Vagina (tissue), 2 donors: ENCODE results near the gene DMTF1.

ENCODE experiments used
- CTCF ChIP-seq, 3 experiments: fragments of 450-650 bp in 2 of 3; fragments of 200-600 bp in 1 of 3; sonication (generic) in 1 of 3; IDR thresholded peaks; one replicate each; pipeline ENCODE4 v1.5.1; 2017 to 2019; ENCODE audit warnings: antibody characterized with exemption in 3 of 3, mild to moderate bottlenecking in 2 of 3, moderate library complexity in 2 of 3
- POLR2A ChIP-seq, 2 donors: fragments of 450-650 bp; IDR thresholded peaks; one replicate each; pipeline ENCODE4 v1.6.1; 2017; ENCODE audit warnings: antibody characterized with exemption in 2 of 2, mild to moderate bottlenecking in 2 of 2, moderate library complexity in 2 of 2
- POLR2AphosphoS5 ChIP-seq, 2 donors: sonication (generic); formaldehyde crosslinking; IDR thresholded peaks; one replicate each; pipeline ENCODE4 v1.9.0; 2017; ENCODE audit warnings: antibody characterized with exemption in 2 of 2, mild to moderate bottlenecking in 2 of 2, low read depth in 1 of 2; ENCODE audit not compliant: insufficient read depth in 1 of 2

DNA sequence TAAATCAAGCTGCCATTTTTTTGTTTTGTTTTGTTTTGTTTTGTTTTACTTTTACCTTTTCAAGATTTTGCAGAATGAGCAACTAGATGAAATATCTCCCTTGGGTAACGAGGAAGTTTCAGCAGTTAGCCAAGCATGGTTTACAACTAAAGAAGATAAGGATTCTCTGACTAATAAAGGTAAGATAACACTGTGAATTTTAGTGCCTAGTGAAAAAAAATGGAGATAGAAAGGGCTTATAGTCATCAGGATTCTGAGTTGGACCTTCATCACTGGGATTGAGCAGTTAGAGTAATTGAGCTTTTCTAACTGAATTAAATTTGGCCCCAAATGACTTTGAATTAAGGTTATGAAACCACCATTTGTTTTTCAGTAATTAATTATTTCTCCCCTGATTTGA, 21.2 kb downstream of the DMTF1 start:
- TF ChIP-seq CTCF (IDR thresholded peaks at IDR 0.05) (no peak), POLR2A (IDR thresholded peaks at IDR 0.05) (no peak), POLR2AphosphoS5 (IDR thresholded peaks at IDR 0.05; ENCODE audit: insufficient read depth in 1 of 2, low read depth in 1 of 2) (no peak)
